GM19043 (cell line): ENCODE data around the gene GRK5.

Source experiments
- ATAC-seq: cut with Tn5 transposase; IDR thresholded peaks from one replicate; pipeline ENCODE4 v1.9.1; 2021; ENCODE audit warnings: low read depth; ENCODE audit not compliant: unreplicated experiment

Gene GRK5

GRCh38 chr10:119394657-119395279 is 187.4 kb downstream of the GRK5 start:
- ATAC-seq: no peak

DNA sequence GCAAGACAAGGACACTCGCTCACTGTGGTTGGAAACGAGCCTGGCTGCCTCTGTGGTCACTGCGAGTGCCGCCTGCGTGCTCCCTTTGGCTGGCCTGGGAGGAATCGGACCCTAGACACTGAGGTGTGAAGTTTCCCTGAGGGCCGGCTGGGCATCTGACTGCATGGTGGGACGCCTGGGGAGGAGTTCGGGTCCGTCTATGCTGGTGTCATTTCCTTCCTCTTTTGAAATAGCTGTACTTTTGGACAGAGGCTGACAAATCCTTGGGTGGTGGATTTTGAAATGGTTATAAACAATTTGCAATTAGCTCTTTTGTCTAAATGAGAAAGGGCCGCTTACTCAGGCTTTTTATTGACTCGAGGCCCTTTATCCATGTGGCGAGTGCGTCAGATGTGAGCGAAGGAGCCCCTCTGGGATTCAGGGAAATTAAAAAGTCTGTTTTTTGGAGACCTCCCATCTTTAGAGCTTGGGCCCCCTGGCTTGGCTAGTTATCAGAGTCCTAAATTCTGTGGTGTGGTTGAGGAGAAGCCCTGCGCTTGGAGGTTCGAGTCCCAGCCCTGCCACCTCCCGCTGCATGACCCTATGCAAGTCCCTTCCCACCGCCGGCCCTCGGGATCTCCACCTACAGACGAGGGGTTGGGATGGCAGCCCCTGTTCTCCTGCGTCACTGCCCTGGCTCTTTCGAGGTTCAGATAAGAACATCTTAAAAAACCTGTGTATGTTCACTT is 188.1 kb downstream of the GRK5 start:
- no peak for ATAC-seq

DNA sequence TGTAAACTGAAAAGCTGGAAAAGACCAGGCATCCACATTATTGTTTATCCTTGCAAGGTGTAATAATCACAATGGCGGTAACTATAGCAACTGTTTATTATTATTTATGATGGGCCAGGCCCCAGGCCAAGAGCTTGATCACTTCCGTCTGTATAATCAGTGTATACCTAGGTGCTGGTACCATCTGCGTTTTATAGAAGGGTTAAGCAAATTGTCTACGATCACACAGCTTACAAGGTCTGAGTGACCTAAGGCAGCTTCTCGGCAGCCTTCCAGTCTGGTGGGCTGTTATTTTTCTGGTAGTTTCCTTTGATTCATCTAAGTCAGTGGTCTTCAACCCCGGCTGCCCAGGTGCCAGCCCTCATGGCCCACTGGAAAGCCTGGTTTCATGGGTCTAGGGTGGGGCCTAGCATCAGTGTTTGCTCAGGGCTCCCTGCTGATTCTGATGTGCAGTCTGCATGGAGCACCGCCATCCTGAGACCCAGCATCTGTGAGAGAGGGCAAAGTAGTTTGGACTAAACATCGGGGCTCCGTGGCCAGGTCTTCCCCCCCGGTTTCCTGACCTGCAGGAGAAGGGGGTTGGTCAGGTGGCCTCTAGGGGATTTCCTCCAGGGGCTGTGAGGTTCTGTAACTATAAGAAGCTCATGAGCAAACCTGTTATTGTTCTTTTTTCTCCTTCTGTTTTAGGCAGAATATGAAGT is 188.8 kb downstream of the GRK5 start:
- no peak for ATAC-seq

DNA sequence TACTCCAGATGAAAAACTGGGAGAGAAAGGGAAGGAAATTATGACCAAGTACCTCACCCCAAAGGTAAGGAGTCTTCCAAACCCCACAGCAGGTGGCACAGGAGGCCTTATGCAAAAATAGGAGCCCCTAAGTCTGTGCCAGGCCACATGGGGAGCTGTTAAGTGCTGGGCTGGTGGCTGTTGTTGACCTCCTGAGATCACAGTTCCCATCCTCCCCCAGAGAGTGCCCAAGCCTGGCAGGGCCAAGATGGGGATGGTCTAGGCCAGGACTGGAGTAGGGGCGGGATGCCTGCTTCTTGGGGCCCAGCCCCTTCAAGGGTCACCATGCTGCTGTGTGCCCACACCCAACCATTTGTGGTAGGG is 189.3 kb downstream of the GRK5 start:
- ATAC-seq: no peak

DNA sequence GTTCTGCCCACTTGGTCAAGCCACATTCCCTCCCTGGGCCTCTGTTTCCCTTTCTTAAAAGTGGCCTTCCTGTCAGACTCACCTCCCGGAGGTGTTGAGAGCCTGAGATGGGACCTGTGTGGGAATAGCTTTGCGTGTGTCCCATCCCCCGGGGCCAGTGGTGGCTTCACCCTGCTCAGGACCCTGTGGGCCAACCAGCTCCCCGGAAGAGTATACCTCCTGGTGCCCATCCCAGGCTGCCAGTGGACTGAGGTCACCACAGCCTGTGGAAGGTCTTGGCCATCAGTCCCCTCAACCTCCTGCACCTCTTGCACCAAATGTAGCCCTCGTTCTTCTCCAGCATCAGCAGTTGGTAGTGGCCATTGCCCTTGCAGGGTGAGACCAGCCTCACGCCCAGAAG is 190.0 kb downstream of the GRK5 start:
- no peak for ATAC-seq

- no peak for ATAC-seq
Measured at GRCh38 chr10:119398996-119399395, 191.6 kb downstream of the GRK5 start.

DNA sequence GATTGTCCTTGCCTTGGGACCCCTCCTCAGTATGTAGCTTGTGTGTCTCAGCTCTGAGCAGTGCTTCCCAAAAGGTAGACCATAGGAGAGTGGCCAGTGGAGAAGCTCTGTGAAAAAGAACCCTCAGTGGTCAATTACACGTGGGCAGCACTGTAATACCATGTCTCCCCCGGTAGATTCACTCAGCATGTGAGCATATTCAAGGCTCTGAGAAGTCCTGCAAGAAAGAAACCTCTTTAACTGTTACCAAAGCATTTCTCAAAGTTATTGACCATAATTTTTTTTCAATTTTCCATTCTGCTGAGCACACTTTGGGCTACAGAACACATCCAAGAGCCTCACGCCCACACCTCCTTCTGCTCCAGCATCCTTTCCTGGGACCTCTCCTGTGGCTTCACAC is 192.1 kb downstream of the GRK5 start:
- ATAC-seq: no peak

DNA sequence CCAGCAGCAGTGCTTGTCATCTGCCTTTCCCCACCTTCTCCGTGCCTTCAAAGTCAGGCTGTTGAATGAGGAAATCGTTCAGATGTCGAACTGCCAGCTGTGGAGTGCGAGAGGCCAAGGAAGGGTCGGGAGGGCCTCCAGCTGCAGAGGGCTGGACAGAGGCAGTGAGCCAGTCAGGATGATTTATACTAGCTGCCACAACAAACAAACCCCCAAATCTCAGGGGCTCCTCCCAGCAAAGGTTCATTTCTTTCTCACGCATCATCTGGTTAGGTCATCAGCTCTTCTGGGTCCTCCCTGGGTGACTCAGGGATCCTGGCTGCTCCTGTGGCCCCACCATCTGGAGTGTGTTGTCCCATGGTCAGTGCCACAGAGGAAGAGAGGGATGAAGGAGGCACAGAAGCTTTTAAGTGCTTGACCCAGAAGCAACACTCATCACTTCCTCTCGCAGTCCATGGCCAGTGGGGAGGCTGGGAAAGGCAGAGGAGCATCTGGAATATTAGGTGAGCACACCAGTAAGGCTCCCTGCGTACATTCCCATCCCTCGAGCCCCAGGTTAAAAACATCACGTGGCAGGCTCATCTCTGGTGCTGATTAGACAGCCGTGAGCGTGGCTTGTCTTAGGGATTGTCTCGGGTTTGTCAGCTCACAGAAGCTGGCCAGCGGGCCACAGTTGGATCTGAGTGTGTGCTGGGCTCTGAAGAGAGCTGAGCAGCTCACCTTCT is 194.5 kb downstream of the GRK5 start:
- ATAC-seq: no peak

GRCh38 chr10:119403921-119404320 is 196.6 kb downstream of the GRK5 start:
- ATAC-seq: no peak

GRCh38 chr10:119404719-119405519 is 197.5 kb downstream of the GRK5 start:
- no peak for ATAC-seq

- ATAC-seq: no peak
Measured at GRCh38 chr10:119405520-119405807, 198.1 kb downstream of the GRK5 start.

DNA sequence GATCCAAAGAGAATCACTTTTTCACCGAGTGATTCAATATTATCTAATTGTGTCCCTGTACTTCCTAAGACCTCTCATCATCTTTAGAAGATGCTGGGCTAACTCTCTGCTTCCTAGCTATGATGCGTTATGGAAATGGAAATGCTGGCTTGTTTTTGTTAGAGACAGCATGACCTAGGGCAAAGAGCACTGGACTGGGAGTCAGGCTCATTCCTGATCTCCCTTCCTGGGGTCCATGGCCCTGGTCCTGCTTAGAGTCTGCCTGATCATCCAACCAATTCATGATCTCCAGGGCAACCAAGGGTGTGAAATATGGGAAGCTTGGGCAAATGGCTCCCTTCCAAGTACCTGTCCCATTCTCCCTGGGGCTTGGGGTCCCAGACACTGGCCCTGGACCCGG is 198.8 kb downstream of the GRK5 start:
- ATAC-seq: no peak

- no peak for ATAC-seq
Measured at GRCh38 chr10:119406601-119407253, 199.4 kb downstream of the GRK5 start.

- no peak for ATAC-seq
Measured at GRCh38 chr10:119407254-119407777, 199.9 kb downstream of the GRK5 start.

DNA sequence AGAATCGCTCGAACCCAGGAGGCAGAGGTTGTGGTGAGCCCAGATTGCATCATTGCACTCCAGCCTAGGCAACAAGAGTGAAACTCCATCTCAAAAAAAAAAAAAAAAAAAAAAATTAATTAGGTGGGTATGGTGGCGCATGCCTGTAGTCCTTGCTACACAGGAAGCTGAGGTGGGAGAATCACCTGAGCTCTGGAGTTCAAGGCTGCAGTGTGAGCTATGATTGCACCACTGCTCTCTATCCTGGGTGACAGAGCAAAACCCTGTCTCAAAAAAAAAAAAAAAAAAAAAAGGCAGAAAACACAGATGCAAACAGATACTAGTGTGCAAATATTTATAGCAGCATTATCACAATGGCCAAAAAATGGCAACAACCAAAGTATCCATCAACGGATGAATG is 200.7 kb downstream of the GRK5 start:
- no peak for ATAC-seq

DNA sequence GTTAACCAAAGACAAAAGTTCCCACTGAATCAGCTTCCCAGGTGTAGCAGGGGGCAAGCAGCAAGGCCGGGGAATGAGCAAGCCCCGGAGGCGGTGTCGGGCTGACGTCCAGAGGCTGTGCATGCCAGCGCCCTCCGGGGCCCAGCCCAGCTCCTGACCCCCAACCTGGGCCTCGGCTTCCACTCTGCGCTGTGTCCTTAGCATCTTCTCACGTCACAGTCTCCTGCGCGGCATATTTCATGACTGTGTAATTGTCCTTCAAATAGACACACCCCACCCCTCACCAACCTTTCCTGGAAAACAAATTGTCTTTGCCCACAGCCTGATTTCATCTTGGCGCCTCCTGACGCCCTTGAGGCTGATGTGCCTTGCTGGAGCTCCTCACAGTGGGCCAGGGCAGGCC is 201.6 kb downstream of the GRK5 start:
- no peak for ATAC-seq

- no peak for ATAC-seq
Measured at GRCh38 chr10:119409385-119409784, 202.0 kb downstream of the GRK5 start.

- no peak for ATAC-seq
Measured at GRCh38 chr10:119409906-119410305, 202.5 kb downstream of the GRK5 start.

- no peak for ATAC-seq
Measured at GRCh38 chr10:119410361-119411116, 203.2 kb downstream of the GRK5 start.
